GM13976 (cell line): ENCODE results near the gene HESX1.
A peak's percentile ranks its signal among the peaks of the same experiment; 100 is the strongest.

Experiments
- DNase-seq: peaks from one replicate; pipeline ENCODE4 v3.0.0; 2012; ENCODE audit warnings: low spot score
- CTCF ChIP-seq: IDR thresholded peaks from 2 replicates; pipeline ENCODE4 v1.5.1; 2012; ENCODE audit warnings: borderline replicate concordance, mild to moderate bottlenecking; ENCODE audit not compliant: insufficient read depth; ENCODE audit errors: extremely low read depth, missing control alignments, control extremely low read depth
- in situ Hi-C: fragments of 300-500 bp; cut with MboI; formaldehyde crosslinking; loops from one replicate; pipeline ENCODE4 v1.12.0; 2022; ENCODE audit warnings: low sequenced_read_pairs, mixed read lengths, inconsistent platforms; ENCODE audit not compliant: unreplicated experiment

HESX1 gene

GRCh38 chr3:57227204-57227929, 27.6 kb upstream of the HESX1 start, which contains the start of gene APPL1:
APPL1 (plus strand) TSS chr3:57227729; CDS start chr3:57227884, 155 bp downstream.
- DNase-seq: peak; percentile 99
- in situ Hi-C loops: no loop called here
- TF ChIP-seq CTCF: no peak

GRCh38 chr3:57226176-57226575, 26.4 kb upstream of the HESX1 start:
- peak; percentile 18 for DNase-seq
- in situ Hi-C loops: no loop called here

GRCh38 chr3:57224856-57225255, 25.1 kb upstream of the HESX1 start:
- no peak for DNase-seq
- in situ Hi-C loops: no loop called here
- TF ChIP-seq CTCF: no peak

More at GRCh38 chr3:57226176-57226575, 26.4 kb upstream of the HESX1 start:
- no peak for TF ChIP-seq CTCF

- DNase-seq: no peak
- TF ChIP-seq CTCF: no peak
- in situ Hi-C loops: no loop called here
Observed at GRCh38 chr3:57221883-57222282, 22.1 kb upstream of the HESX1 start.

GRCh38 chr3:57206423-57206822, 6.6 kb upstream of the HESX1 start:
- no peak for TF ChIP-seq CTCF
- in situ Hi-C loops: no loop called here
- no peak for DNase-seq

GRCh38 chr3:57194641-57195040, 5.1 kb downstream of the HESX1 start:
- no peak for DNase-seq
- in situ Hi-C loops: no loop called here
- no peak for TF ChIP-seq CTCF
